H7 (cell line): Measurements from ENCODE around the gene RTN4. TPM values are rescaled to one million over a fixed set of nuclear protein-coding genes. Genes with fewer than 3 reads are reported as not detected.

Experiments
- DNase-seq: peaks from one replicate; pipeline ENCODE4 v3.0.0; 2012
- H3K27me3 ChIP-seq: 2 replicates; pipeline ENCODE4 v1.6.0; 2011; ENCODE audit warnings: mild to moderate bottlenecking, low read length; ENCODE audit not compliant: control insufficient read depth, insufficient read depth
- H3K36me3 ChIP-seq: replicated peaks from 2 replicates; pipeline ENCODE4 v1.5.1; 2011; ENCODE audit warnings: low read length; ENCODE audit not compliant: control insufficient read depth, insufficient read depth
- H3K4me3 ChIP-seq: 2 replicates; pipeline ENCODE4 v1.5.1; 2011; ENCODE audit warnings: low read depth, mild to moderate bottlenecking, control low read depth, low read length, moderate library complexity; ENCODE audit not compliant: insufficient read depth
- total RNA-seq: library from RNA; depleted of rRNA; stranded (reverse); fragments of >200 nt; shearing (Covaris generic); gene quantifications from 2 replicates; pipeline ENCODE4 v1.2.3, GENCODE V29; 2014; rRNA removed

The RTN4 gene
- total RNA-seq, 1 experiment from 2014 or later = 136 TPM

DNA sequence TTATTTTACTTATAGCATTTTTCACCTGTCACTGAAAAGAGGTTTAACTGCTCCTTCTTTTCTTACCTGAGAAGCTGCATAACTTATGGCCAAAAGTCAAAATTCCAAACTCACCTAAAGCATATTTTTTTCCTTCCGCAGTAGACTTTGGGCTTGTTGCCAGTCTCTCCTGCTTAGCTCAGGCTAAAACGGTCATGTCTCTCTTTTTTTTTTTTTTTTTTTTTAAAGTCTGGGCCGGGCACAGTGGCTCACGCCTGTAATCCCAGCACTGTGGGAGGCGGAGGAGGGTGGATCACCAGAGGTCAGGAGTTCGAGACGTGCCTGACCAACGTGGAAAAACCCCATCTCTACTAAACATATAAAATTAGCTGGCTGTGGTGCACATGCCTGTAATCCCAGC is 113.5 kb downstream of the RTN4 start:
- Histone ChIP-seq H3K27me3 (no peaks in the 10 kb centered on the region), H3K4me3 (no peak overlapping the region), H3K36me3 (no peaks in the 10 kb centered on the region)
- DNase-seq = no peak

DNA sequence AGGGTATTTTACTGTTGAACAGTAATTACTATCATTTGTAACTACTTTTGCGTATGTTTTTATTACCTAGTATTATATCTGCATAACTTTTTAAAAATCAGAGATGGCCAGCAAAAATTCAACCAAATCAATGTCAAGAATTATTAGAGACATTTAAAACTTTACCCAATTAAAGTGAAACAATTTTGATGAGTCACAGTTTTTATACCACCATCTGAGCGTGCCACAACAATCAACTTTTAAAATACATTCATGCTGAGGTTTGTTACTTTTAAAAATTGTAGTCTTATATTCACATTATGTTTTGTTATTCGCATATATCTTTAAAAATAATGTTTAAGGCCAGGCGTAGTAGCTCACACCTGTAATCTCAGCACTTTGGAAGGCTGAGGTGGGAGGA is 114.9 kb downstream of the RTN4 start:
- no peak for DNase-seq
- no peak overlapping the region for H3K4me3 ChIP-seq
- no peaks in the 10 kb centered on the region for H3K36me3 ChIP-seq
- H3K27me3 ChIP-seq = no peaks in the 10 kb centered on the region

DNA sequence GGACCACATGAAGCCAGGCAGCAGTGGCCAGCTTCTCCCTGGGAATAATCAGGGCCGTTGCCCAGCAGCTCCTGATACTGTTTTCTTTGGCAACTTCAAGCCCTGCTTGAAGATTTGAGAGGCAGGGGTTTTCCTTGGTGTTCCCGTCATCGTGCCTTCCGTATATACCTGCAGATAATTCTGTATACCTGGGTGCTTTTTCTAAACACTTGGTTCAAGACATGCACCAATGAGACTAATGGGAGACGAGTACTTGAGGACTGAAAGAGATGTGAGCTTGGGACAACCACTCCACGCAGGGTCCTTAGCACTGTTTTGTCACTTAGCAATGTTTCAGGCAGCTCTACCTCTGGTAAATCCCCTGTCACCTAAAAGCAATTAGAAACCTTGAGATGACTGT is 118.8 kb downstream of the RTN4 start:
- no peak overlapping the region for H3K4me3 ChIP-seq
- no peak for DNase-seq
- H3K27me3 ChIP-seq = no peaks in the 10 kb centered on the region
- H3K36me3 ChIP-seq = no peaks in the 10 kb centered on the region

DNA sequence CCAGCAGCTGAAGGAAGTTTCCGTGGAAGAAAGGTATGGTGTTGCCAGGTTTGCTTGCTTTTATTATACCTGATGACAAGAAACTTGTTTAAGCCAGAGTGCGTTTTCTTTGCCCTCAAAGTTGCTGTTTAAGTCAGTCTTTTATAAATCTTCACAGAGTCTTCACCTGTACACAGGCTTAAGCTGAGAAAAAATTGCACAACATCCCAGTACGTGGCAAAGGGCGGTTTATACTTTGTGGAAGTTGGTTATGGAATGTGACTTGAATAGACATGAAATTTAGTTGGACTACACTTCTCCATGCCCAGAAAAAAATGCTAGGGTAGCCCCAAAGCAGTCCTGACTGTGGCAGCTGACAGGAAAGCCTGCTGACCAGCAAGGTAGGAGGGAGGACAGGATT is 121.5 kb downstream of the RTN4 start:
- H3K36me3 ChIP-seq = no peaks in the 10 kb centered on the region
- DNase-seq = no peak
- H3K4me3 ChIP-seq = no peak overlapping the region
- H3K27me3 ChIP-seq = no peaks in the 10 kb centered on the region

DNA sequence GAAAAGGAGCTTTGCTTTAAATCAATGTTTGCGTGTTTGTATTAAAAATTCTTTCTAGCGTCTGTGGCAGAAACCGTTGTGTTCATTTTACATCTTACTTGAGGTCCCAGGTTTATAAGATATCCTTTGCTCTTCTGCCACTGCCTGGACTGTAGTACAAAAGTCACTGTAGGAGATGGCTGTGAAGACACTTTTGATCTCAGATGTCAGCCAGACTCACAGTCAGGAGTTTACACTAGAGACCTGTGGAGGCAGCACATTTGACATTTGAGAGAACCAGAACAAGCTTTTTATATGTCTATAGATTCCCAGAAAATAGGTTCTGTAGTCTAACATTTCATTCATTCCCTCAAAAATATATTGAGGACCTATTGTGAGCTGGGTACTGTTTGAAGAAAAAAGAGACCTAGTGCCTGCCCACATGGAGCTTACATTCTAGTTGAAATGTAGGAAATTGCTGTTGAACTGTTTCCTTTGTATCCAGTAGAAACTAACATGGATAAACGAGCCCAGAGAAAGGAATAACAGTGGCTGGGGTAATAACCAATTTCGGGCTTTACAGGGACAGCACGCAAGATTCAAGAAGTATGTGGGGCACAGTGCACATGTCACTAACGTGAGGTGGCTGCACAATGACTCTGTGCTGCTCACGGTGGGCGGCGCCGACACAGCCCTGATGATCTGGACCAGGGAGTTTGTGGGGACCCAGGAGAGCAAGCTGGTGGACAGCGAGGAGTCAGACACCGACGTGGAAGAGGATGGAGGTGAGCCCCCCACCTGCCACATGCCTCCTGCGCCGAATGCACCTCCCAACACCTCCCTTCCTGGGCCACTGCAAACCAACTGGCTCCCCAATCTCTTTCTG is 122.3 kb downstream of the RTN4 start:
- DNase-seq = no peak
- Histone ChIP-seq H3K36me3 (no peaks in the 10 kb centered on the region), H3K4me3 (no peak overlapping the region), H3K27me3 (no peaks in the 10 kb centered on the region)

DNA sequence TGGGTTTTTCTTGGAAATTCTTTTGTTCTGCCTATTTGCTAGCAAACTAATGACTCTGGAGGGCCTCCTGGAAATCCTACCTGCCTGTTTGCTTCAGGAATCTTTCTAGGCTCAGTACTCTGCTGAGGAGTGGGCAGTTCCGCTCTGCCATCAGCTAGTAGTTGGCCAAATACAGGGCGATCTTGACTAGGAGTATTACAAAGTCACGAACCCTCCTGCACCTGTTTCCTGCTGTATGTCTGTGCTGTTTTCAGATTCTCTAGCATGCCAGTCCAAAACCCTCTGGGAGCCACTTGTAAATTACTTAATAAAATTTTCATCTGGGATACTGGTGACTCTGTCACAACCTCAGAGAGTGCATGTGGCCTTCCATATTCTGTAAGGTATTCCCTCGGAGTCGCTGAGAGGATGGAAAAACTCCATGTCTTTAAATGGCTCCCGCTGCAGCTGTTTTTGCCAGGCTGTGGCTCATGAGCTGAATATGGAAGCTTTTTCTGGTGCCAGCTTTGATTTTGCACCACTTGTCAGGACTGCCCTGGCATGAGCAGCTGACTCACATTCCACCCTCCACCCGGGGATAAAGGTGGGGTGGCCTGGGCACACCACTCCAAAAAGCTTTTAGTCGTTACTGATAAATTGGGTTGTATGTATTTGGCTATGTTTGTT is 123.0 kb downstream of the RTN4 start:
- no peak for DNase-seq

DNA sequence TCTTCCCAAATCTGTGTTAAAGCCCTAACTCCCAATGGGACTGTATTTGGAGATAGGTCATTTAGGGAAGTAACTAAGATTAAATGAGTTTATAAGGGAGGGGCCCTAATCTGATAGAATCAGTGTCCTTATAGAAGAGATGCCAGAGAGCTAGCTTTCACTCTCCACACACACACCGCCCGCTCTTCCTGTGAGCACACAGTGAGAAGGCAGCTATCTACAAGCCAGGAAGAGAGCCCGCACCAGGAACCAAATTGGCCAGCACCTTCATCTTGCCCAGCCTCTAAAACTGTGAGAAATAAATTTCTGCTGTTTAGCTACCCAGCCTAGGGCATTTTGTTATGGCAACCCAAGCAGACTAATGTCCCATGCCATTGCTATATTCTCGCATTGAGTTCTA is 125.2 kb downstream of the RTN4 start:
- Histone ChIP-seq H3K27me3 (no peaks in the 10 kb centered on the region), H3K36me3 (no peaks in the 10 kb centered on the region), H3K4me3 (no peak overlapping the region)
- DNase-seq = no peak

More for the DNA sequence above, 123.0 kb downstream of the RTN4 start:
- no peaks in the 10 kb centered on the region for H3K36me3 ChIP-seq
- no peak overlapping the region for H3K4me3 ChIP-seq
- no peaks in the 10 kb centered on the region for H3K27me3 ChIP-seq

DNA sequence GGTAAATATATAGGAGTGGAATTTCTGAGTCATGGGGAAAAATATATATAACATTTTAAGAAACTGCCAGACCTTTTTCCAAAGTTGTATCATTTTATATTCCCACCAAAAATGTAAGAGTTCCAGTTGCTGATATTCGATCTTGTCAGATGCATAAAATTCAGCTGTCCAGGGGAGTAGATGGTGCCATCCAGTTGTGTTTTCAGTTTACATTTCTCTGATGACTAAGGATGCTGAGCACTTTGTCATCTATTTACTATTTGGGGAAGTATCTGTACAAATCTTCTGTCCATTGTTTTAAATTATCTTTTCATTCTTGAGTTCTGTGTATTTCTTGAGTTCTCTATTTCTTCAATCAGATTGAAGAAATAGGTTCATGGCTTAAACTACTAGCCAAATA is 126.1 kb downstream of the RTN4 start:
- H3K4me3 ChIP-seq = no peak overlapping the region
- H3K36me3 ChIP-seq = no peaks in the 10 kb centered on the region
- no peaks in the 10 kb centered on the region for H3K27me3 ChIP-seq
- no peak for DNase-seq

Other genes starting within 250 kb of the RTN4 start
- gene CLHC1, start 181.8 kb upstream of the RTN4 start, total RNA-seq = 4.7 and 8.9 TPM in 2 replicates
- 1,807 and 1,879 TPM in 2 replicates for gene RPS27A, start 182.2 kb upstream of the RTN4 start, total RNA-seq
- gene MTIF2, start 218.8 kb upstream of the RTN4 start, total RNA-seq = 34.2 and 54.3 TPM in 2 replicates